ENCODE measurements around the gene GYG2. TPM values are rescaled to one million over a fixed set of nuclear protein-coding genes. Genes with fewer than 3 reads are reported as not detected.
A peak's percentile ranks its signal among the peaks of the same experiment; 100 is the strongest.

GYG2 gene
- total RNA-seq, 4 donors from 2014 or later = 3.2 to 9.6 (median 5.3) TPM

DNA sequence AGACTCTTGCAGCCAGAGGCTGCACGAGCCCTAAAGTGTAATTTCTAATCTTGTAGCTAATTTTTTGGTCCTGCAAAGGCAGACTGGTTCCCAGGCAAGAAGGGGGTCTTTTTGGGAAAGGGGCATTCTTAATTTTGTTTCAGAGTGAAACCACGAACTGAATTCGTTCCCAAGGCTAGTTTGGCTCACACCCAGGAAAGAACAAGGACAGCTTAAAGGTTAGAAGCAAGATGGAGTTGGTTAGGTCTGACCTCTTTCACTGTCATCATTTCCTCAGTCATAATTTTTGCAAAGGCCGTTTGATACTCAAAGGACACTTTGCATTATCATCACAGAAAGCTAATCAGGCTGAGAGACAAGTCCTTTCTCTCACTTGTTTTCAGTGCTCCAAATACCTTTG is 46.0 kb upstream of the GYG2 start:
- no peak overlapping the region for H3K4me3 ChIP-seq
- no peaks in the 10 kb centered on the region for H3K36me3 ChIP-seq
- DNase-seq (ENCODE audit: low spot score in 2 of 2) = no peak
- no peaks in the 10 kb centered on the region for H3K27me3 ChIP-seq
- H3K27ac ChIP-seq = no peak overlapping the region
- WGBS = 72% methylated on average over 4 of the region's 4 CpGs
- H3K9me3 ChIP-seq = no peaks in the 10 kb centered on the region
- no peaks in the 10 kb centered on the region for H3K4me1 ChIP-seq
- TF ChIP-seq POLR2A (IDR thresholded peaks at IDR 0.05) (no peak), EP300 (IDR thresholded peaks at IDR 0.05) (no peak)

DNA sequence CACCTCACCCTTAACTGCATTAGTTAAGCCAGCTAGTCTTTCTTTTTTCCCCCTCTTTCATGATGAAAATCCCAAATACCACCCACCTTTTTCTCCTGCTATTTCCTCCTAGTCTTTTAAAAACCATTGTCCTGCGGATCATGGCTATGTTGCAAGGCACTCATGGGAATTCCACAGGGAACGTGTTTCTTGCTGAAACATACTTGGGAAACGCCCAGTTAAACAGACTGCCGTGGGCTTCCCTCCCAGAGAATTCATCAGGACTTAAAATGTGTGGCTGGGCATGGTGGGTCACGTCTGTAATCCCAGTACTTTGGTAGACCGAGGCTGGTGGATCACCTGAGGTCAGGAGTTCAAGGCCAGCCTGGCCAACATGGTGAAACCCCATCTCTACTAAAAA is 44.7 kb upstream of the GYG2 start:
- Histone ChIP-seq H3K36me3 (no peaks in the 10 kb centered on the region), H3K4me1 (no peaks in the 10 kb centered on the region), H3K4me3 (no peak overlapping the region), H3K27me3 (no peaks in the 10 kb centered on the region), H3K27ac (no peak overlapping the region), H3K9me3 (no peaks in the 10 kb centered on the region)
- peak in 1 of 2 donors; percentile 72 for DNase-seq (ENCODE audit: low spot score in 2 of 2)
- TF ChIP-seq, protein P1, sequence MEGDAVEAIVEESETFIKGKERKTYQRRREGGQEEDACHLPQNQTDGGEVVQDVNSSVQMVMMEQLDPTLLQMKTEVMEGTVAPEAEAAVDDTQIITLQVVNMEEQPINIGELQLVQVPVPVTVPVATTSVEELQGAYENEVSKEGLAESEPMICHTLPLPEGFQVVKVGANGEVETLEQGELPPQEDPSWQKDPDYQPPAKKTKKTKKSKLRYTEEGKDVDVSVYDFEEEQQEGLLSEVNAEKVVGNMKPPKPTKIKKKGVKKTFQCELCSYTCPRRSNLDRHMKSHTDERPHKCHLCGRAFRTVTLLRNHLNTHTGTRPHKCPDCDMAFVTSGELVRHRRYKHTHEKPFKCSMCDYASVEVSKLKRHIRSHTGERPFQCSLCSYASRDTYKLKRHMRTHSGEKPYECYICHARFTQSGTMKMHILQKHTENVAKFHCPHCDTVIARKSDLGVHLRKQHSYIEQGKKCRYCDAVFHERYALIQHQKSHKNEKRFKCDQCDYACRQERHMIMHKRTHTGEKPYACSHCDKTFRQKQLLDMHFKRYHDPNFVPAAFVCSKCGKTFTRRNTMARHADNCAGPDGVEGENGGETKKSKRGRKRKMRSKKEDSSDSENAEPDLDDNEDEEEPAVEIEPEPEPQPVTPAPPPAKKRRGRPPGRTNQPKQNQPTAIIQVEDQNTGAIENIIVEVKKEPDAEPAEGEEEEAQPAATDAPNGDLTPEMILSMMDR (IDR thresholded peaks at IDR 0.05) = no peak
- TF ChIP-seq POLR2AphosphoS5 (IDR thresholded peaks at IDR 0.05) (no peak), EP300 (IDR thresholded peaks at IDR 0.05) (no peak), POLR2A (IDR thresholded peaks at IDR 0.05) (no peak)
- 49% methylated on average over 6 of the region's 6 CpGs for WGBS

DNA sequence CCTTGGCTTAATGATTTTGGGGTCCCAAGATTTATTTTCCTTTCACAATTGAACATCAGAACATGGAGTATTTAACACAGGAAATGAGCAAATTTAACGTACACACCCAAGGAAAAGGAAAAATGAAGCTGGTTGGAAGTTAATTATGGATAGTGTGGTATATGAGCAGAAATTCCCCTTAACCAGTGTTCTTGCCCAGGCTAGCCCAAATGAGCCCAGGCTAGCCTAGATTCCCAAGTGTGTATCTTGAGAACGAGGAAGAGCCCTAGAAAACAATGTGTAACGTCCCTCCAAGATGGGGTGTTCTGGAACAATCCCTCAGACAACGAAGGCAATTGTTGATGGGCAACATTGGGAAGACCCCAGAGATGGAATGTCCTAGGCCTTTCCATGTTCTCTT is 43.2 kb upstream of the GYG2 start:
- H3K27ac ChIP-seq = no peak overlapping the region
- TF ChIP-seq POLR2AphosphoS5 (IDR thresholded peaks at IDR 0.05) = no peak
- TF ChIP-seq EP300 (IDR thresholded peaks at IDR 0.05) = no peak
- TF ChIP-seq, protein P1 (IDR thresholded peaks at IDR 0.05) = no peak
- no peak for TF ChIP-seq POLR2A (IDR thresholded peaks at IDR 0.05)
- no peaks in the 10 kb centered on the region for H3K4me1 ChIP-seq
- no peaks in the 10 kb centered on the region for H3K27me3 ChIP-seq
- 81% methylated on average over 4 of the region's 4 CpGs for WGBS
- DNase-seq (ENCODE audit: low spot score in 2 of 2) = no peak
- no peak overlapping the region for H3K4me3 ChIP-seq
- no peaks in the 10 kb centered on the region for H3K9me3 ChIP-seq
- no peaks in the 10 kb centered on the region for H3K36me3 ChIP-seq

DNA sequence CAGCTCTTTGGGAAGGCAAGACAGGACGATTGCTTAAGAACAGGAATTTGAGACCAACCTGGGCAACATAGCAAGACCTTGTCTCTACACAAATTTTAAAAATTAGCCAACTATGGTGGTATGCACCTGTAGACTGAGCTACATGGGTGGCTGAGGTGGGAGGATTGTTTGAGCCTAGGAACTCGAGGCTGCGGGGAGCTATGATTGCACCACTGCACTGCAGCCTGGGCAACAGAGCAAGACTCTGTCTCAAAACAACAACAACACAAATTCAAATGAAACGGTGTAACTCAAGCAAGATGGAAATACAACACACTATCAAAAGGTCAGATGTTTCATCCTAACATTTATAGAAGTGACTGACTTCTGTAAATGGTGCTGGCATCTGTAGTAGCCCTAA is 39.8 kb upstream of the GYG2 start:
- Histone ChIP-seq H3K27me3 (no peaks in the 10 kb centered on the region), H3K36me3 (no peaks in the 10 kb centered on the region), H3K9me3 (no peaks in the 10 kb centered on the region), H3K4me1 (no peaks in the 10 kb centered on the region), H3K4me3 (no peak overlapping the region), H3K27ac (no peak overlapping the region)
- DNase-seq (ENCODE audit: low spot score in 2 of 2) = no peak
- 78% methylated on average over 4 of the region's 4 CpGs for WGBS
- TF ChIP-seq POLR2A (IDR thresholded peaks at IDR 0.05) (no peak), POLR2AphosphoS5 (IDR thresholded peaks at IDR 0.05) (no peak), EP300 (IDR thresholded peaks at IDR 0.05) (no peak)
- TF ChIP-seq, protein P1 (IDR thresholded peaks at IDR 0.05) = no peak

DNA sequence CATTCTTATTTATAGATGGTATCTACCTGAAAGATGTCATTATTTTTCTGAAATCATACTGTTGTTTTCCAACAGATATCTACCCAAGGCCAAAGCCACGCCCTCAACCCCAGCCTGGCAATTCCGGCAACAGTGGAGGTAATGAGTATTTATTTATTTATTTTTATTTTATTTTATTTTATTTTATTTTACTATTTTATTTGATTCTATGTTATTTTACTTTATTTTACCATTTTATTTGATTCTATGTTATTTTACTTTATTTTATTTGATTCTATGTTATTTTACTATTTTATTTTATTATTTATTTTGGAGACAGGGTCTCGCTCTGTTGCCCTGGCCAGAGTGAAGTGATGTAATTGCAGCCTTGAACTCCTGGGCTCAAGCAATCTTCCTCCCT is 39.2 kb upstream of the GYG2 start:
- H3K9me3 ChIP-seq = no peaks in the 10 kb centered on the region
- no peaks in the 10 kb centered on the region for H3K27me3 ChIP-seq
- no peaks in the 10 kb centered on the region for H3K36me3 ChIP-seq
- DNase-seq (ENCODE audit: low spot score in 2 of 2) = no peak
- 96% methylated on average over 3 of the region's 3 CpGs for WGBS
- no peaks in the 10 kb centered on the region for H3K4me1 ChIP-seq
- no peak overlapping the region for H3K4me3 ChIP-seq
- no peak overlapping the region for H3K27ac ChIP-seq
- TF ChIP-seq, protein P1 (IDR thresholded peaks at IDR 0.05) = no peak
- TF ChIP-seq EP300 (IDR thresholded peaks at IDR 0.05) (no peak), POLR2A (IDR thresholded peaks at IDR 0.05) (no peak), POLR2AphosphoS5 (IDR thresholded peaks at IDR 0.05) (no peak)

DNA sequence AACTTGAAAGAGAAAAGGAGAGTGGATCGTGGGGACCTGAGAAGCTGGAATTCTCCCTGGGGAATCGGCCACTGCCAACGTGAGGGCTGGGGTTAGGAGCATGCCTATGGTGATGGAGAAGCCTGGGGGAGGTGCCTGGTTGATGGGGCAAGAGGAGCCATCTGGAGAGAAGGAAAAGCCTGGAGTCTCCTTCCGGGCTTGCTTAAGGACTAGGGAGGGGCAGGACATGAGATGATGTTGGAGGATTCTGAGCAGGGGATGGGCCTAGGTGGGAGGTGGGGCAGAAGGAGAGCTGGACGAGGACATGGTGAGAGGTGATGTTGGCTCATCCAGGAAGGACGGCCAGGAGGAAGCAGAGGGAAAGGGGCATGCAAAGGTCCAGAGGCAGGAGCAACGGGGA is 35.0 kb upstream of the GYG2 start:
- peak in 1 of 2 donors; percentile 39 for DNase-seq (ENCODE audit: low spot score in 2 of 2)
- H3K27me3 ChIP-seq = no peaks in the 10 kb centered on the region
- H3K4me3 ChIP-seq = no peak overlapping the region
- no peaks in the 10 kb centered on the region for H3K36me3 ChIP-seq
- TF ChIP-seq POLR2A (IDR thresholded peaks at IDR 0.05) (no peak), POLR2AphosphoS5 (IDR thresholded peaks at IDR 0.05) (no peak), EP300 (IDR thresholded peaks at IDR 0.05) (no peak)
- TF ChIP-seq, protein P1 (IDR thresholded peaks at IDR 0.05) = no peak
- no peaks in the 10 kb centered on the region for H3K4me1 ChIP-seq
- H3K27ac ChIP-seq = no peak overlapping the region
- H3K9me3 ChIP-seq = no peaks in the 10 kb centered on the region
- WGBS = 70% methylated on average over 7 of the region's 7 CpGs
